GM13977 (cell line): ENCODE results near the gene SAMD11.
"Not testable (repeated sequence)": the region's sequence is repeated elsewhere in the genome, so short reads cannot be mapped to it uniquely, and the experiment has no call there.

ENCODE experiments used
- DNase-seq: peaks from one replicate; pipeline ENCODE4 v3.0.0; 2012; ENCODE audit warnings: low spot score
- CTCF ChIP-seq: IDR thresholded peaks from 2 replicates; pipeline ENCODE4 v1.5.1; 2012; ENCODE audit warnings: mild to moderate bottlenecking, control low read depth; ENCODE audit not compliant: insufficient read depth; ENCODE audit errors: extremely low read depth, missing control alignments
- in situ Hi-C: fragments of 300-500 bp; cut with MboI; formaldehyde crosslinking; loops from one replicate; pipeline ENCODE4 v1.12.0; 2022; ENCODE audit warnings: low sequenced_read_pairs, low pct_unique_long_range_greater_than_20kb, mixed read lengths, inconsistent platforms; ENCODE audit not compliant: unreplicated experiment

SAMD11 gene

GRCh38 chr1:888297-888696, 35.4 kb upstream of the SAMD11 start:
- no peak for DNase-seq
- in situ Hi-C loops = no loop called here
- TF ChIP-seq CTCF = no peak

- in situ Hi-C loops = loop anchor here (10.0 kb wide), 1 partner anchor 85 kb away; no protein-coding TSS in a partner anchor
- not testable (repeated sequence) for DNase-seq
These were observed 33.9 kb upstream of the SAMD11 start for GRCh38 chr1:889774-890173.

- DNase-seq = not testable (repeated sequence)
These were observed 33.5 kb upstream of the SAMD11 start for GRCh38 chr1:890234-890633.

GRCh38 chr1:890661-891060, 33.1 kb upstream of the SAMD11 start:
- DNase-seq = no peak
- in situ Hi-C loops = loop anchor here (10.0 kb wide), 1 partner anchor 84 kb away; no protein-coding TSS in a partner anchor
- TF ChIP-seq CTCF = no peak

More at GRCh38 chr1:890234-890633, 33.5 kb upstream of the SAMD11 start:
- in situ Hi-C loops = loop anchor here (10.0 kb wide), 1 partner anchor 85 kb away; no protein-coding TSS in a partner anchor

GRCh38 chr1:897226-897625, 26.5 kb upstream of the SAMD11 start:
- TF ChIP-seq CTCF = no peak
- in situ Hi-C loops = loop anchor here (10.0 kb wide), 1 partner anchor 78 kb away; no protein-coding TSS in a partner anchor
- no peak for DNase-seq

GRCh38 chr1:897951-898350, 25.8 kb upstream of the SAMD11 start:
- in situ Hi-C loops = loop anchor here (10.0 kb wide), 1 partner anchor 77 kb away; no protein-coding TSS in a partner anchor
- not testable (repeated sequence) for DNase-seq

GRCh38 chr1:899636-900317, 23.9 kb upstream of the SAMD11 start:
- in situ Hi-C loops = loop anchor here (10.0 kb wide), 1 partner anchor 75 kb away; no protein-coding TSS in a partner anchor
- no peak for DNase-seq
- no peak for TF ChIP-seq CTCF

GRCh38 chr1:901108-901859, 22.4 kb upstream of the SAMD11 start:
- no peak for DNase-seq

More at GRCh38 chr1:901108-901859, 22.4 kb upstream of the SAMD11 start:
- in situ Hi-C loops = no loop called here
- TF ChIP-seq CTCF = no peak
